H9 (cell line): ENCODE results near the gene NFE2L2. TPM values are rescaled to one million over a fixed set of nuclear protein-coding genes. Genes with fewer than 3 reads are reported as not detected.

Source experiments
- DNase-seq: peaks from one replicate; pipeline ENCODE4 v3.0.0-alpha.2; 2017
- H2AFZ ChIP-seq: one replicate; pipeline ENCODE4 v1.6.1; 2013; ENCODE audit warnings: mild to moderate bottlenecking, low read length, control low read depth, moderate library complexity
- H2AK5ac ChIP-seq: 2 replicates; pipeline ENCODE4 v1.6.1; 2013; ENCODE audit warnings: low read length, control low read depth, mixed read lengths; ENCODE audit not compliant: insufficient read length
- H2BK120ac ChIP-seq: one replicate; pipeline ENCODE4 v1.6.1; 2013; ENCODE audit warnings: low read depth, mild to moderate bottlenecking, low read length, control low read depth, inconsistent platforms; ENCODE audit not compliant: poor library complexity, severe bottlenecking
- H2BK12ac ChIP-seq: 2 replicates; pipeline ENCODE4 v1.6.1; 2013; ENCODE audit warnings: low read length, control low read depth, mixed read lengths, low read depth; ENCODE audit not compliant: insufficient read length
- H2BK15ac ChIP-seq: 2 replicates; pipeline ENCODE4 v1.6.1; 2013; ENCODE audit warnings: low read depth, low read length, control low read depth
- H2BK20ac ChIP-seq: one replicate; pipeline ENCODE4 v1.6.1; 2013; ENCODE audit warnings: low read depth, mild to moderate bottlenecking, low read length, control low read depth, inconsistent platforms; ENCODE audit not compliant: poor library complexity, severe bottlenecking
- H2BK5ac ChIP-seq: 2 replicates; pipeline ENCODE4 v1.6.1; 2013; ENCODE audit warnings: low read length, control low read depth, mixed read lengths; ENCODE audit not compliant: insufficient read length
- H3K14ac ChIP-seq: 2 replicates; pipeline ENCODE4 v1.6.1; 2013; ENCODE audit warnings: low read length, control low read depth; ENCODE audit not compliant: insufficient read depth
- H3K18ac ChIP-seq: 2 replicates; pipeline ENCODE4 v1.6.1; 2013; ENCODE audit warnings: low read depth, mild to moderate bottlenecking, mixed read lengths, low read length, control low read depth; ENCODE audit not compliant: insufficient read length
- H3K23ac ChIP-seq: 2 replicates; pipeline ENCODE4 v1.6.1; 2013; ENCODE audit warnings: low read length, control low read depth, mixed read lengths, low read depth; ENCODE audit not compliant: insufficient read length
- H3K23me2 ChIP-seq: 2 replicates; pipeline ENCODE4 v1.6.1; 2013; ENCODE audit warnings: low read depth, mild to moderate bottlenecking, mixed read lengths, low read length, control low read depth; ENCODE audit not compliant: insufficient read length, poor library complexity, severe bottlenecking
- H3K27ac ChIP-seq: 2 replicates; pipeline ENCODE4 v1.5.1; 2013; ENCODE audit warnings: low read length, control low read depth, mixed read lengths, low read depth; ENCODE audit not compliant: insufficient read length
- H3K27me3 ChIP-seq: 2 replicates; pipeline ENCODE4 v1.6.1; 2013; ENCODE audit warnings: low read length, control low read depth, inconsistent platforms; ENCODE audit not compliant: insufficient read depth
- H3K4ac ChIP-seq: 2 replicates; pipeline ENCODE4 v1.6.1; 2013; ENCODE audit warnings: low read depth, mild to moderate bottlenecking, control low read depth, inconsistent platforms, low read length, moderate library complexity
- H3K4me1 ChIP-seq: 2 replicates; pipeline ENCODE4 v1.6.1; 2013; ENCODE audit warnings: low read length, control low read depth, inconsistent platforms; ENCODE audit not compliant: insufficient read depth
- H3K4me2 ChIP-seq: 2 replicates; pipeline ENCODE4 v1.6.1; 2013; ENCODE audit warnings: low read length, control low read depth, mixed read lengths; ENCODE audit not compliant: insufficient read length, insufficient read depth
- H3K56ac ChIP-seq: 2 replicates; pipeline ENCODE4 v1.6.1; 2013; ENCODE audit warnings: low read depth, mild to moderate bottlenecking, mixed read lengths, low read length, control low read depth; ENCODE audit not compliant: insufficient read length
- H3K79me1 ChIP-seq: 2 replicates; pipeline ENCODE4 v1.6.1; 2013; ENCODE audit warnings: low read depth, mild to moderate bottlenecking, moderate library complexity, low read length, control low read depth, inconsistent platforms; ENCODE audit not compliant: insufficient read depth, poor library complexity, severe bottlenecking
- H3K79me2 ChIP-seq: 2 replicates; pipeline ENCODE4 v1.6.1; 2013; ENCODE audit warnings: low read length, control low read depth, inconsistent platforms; ENCODE audit not compliant: insufficient read depth
- H3K9ac ChIP-seq: 2 replicates; pipeline ENCODE4 v1.6.1; 2013; ENCODE audit warnings: low read length, control low read depth, mixed read lengths; ENCODE audit not compliant: insufficient read length; ENCODE audit errors: extremely low read depth
- H3K9me3 ChIP-seq: one replicate; pipeline ENCODE4 v1.6.1; 2013; ENCODE audit warnings: low read depth, low read length, inconsistent platforms; ENCODE audit not compliant: control insufficient read depth
- H3T11ph ChIP-seq: one replicate; pipeline ENCODE4 v1.6.1; 2013; ENCODE audit warnings: mild to moderate bottlenecking, low read length, control low read depth, inconsistent platforms
- H4K20me1 ChIP-seq: one replicate; pipeline ENCODE4 v1.6.1; 2013; ENCODE audit not compliant: control insufficient read depth, insufficient read length, insufficient read depth
- H4K5ac ChIP-seq: 2 replicates; pipeline ENCODE4 v1.6.1; 2013; ENCODE audit warnings: low read depth, mild to moderate bottlenecking, mixed read lengths, low read length, control low read depth; ENCODE audit not compliant: insufficient read length
- H4K8ac ChIP-seq: replicated peaks from 2 replicates; pipeline ENCODE4 v1.6.1; 2013; ENCODE audit warnings: low read length, control low read depth, mixed read lengths, low read depth; ENCODE audit not compliant: insufficient read length
- H4K91ac ChIP-seq: 2 replicates; pipeline ENCODE4 v1.6.1; 2013; ENCODE audit warnings: low read depth, mild to moderate bottlenecking, moderate library complexity, mixed read lengths, low read length, control low read depth; ENCODE audit not compliant: insufficient read length
- H3K27ac Mint-ChIP-seq, 3 experiments: 2 replicates in 2 of 3; 3 replicates in 1 of 3; pipeline ENCODE4 v1.8.0; 2020 to 2021; ENCODE audit warnings: mixed read lengths in 3 of 3, mild to moderate bottlenecking in 1 of 3, moderate library complexity in 1 of 3
- H3K27me3 Mint-ChIP-seq: 2 replicates; pipeline ENCODE4 v1.8.0; 2021; ENCODE audit warnings: low read depth, mild to moderate bottlenecking, moderate library complexity, mixed read lengths
- H3K36me3 Mint-ChIP-seq, 3 experiments: 2 replicates in 2 of 3; 3 replicates in 1 of 3; pipeline ENCODE4 v1.8.0; 2020 to 2021; ENCODE audit warnings: low read depth in 3 of 3, mixed read lengths in 3 of 3; ENCODE audit not compliant: insufficient read depth in 1 of 3
- H3K4me1 Mint-ChIP-seq, 2 experiments: 2 replicates each; pipeline ENCODE4 v1.8.0; 2020; ENCODE audit warnings: mixed read lengths in 2 of 2
- H3K4me3 Mint-ChIP-seq, 2 experiments: 2 replicates in 1 of 2; 3 replicates in 1 of 2; pipeline ENCODE4 v1.8.0; 2020 to 2021; ENCODE audit warnings: mild to moderate bottlenecking in 2 of 2, mixed read lengths in 2 of 2, moderate library complexity in 1 of 2
- H3K9me3 Mint-ChIP-seq, 2 experiments: 2 replicates in 1 of 2; 3 replicates in 1 of 2; pipeline ENCODE4 v1.8.0; 2020; ENCODE audit warnings: mild to moderate bottlenecking in 2 of 2, mixed read lengths in 2 of 2, moderate library complexity in 1 of 2
- CTCF ChIP-seq: fragments of 200-600 bp; sonication (generic); conservative IDR thresholded peaks from 3 replicates; pipeline ENCODE4 v1.8.0; 2021; ENCODE audit warnings: antibody characterized with exemption, mild to moderate bottlenecking
- WGBS: extraction: QIAGEN DNeasy Blood & Tissue Kit; methylation state at CpG from one replicate; pipeline ENCODE4 v1.1.7; 2013; ENCODE audit warnings: missing lambda C conversion rate, low lambda C conversion rate, mixed read lengths; ENCODE audit not compliant: insufficient read length; ENCODE audit errors: extremely low coverage; 5-methylcytosine and 5-hydroxymethylcytosine counted together
- total RNA-seq: library from RNA; stranded (reverse); gene quantifications from 2 replicates; pipeline ENCODE4 v1.2.1, GENCODE V29; 2021

The NFE2L2 gene
- total RNA-seq, 1 experiment from 2014 or later: 42.5 TPM

DNA sequence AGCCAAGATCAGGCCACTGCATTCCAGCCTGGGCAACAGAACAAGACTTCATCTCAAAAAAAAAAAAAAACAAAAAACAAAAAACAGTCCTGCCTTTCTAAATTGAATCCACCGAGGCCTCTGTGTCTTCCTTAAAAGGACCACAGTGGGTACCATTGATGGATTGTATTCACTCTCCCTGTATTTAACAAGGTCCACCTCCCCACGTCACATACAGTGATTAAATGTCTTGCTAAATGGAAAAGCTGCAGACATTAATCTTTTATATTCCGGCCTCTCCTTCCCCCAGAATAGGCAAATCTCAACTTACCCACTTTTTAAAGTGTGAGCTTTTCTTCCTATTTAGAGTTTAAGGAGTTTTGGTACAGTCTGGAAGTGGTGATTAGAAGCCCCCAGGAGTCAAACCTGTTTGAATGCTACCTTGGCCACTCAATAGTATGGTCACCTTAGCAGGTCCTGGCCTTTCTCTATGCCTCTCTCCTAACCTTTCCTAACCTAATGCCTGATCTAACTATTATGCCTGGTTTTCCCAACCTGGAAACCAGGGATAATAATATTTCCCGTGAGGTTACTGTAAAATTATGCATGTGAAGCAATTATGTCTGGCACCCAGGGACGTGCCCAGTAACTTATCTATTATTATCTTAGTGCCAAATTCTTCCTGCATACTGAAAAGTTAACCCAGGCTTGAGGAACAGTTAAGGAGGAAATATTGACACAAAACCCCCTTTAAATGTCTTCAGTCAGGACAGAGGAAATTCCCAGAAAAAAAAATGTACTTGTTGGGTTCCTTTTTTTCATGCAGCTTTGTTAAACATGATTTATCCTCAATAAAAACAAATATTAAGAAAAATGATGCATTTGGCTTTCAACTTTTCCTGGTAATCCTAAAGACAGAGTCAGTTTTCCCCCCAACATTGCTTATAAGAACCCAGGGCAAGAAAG is 3.1 kb downstream of the NFE2L2 start:
- no peak overlapping the region for H2BK5ac ChIP-seq
- H3K4ac ChIP-seq: no peak overlapping the region
- H4K91ac ChIP-seq: no peak overlapping the region
- H3K27me3 ChIP-seq: no peaks in the 10 kb centered on the region
- no CpG with 5 or more reads among the region's 5 CpGs for WGBS
- no peak overlapping the region for H4K5ac ChIP-seq
- H2AK5ac ChIP-seq: no peak overlapping the region
- H2BK15ac ChIP-seq: no peak overlapping the region
- no peak overlapping the region for H2BK120ac ChIP-seq
- H3K27ac ChIP-seq: no peak overlapping the region
- no peaks in the 10 kb centered on the region for H3K23me2 ChIP-seq
- H3K18ac ChIP-seq: no peak overlapping the region
- no peak overlapping the region for H4K8ac ChIP-seq
- H3T11ph ChIP-seq: no peak overlapping the region
- no peak overlapping the region for H3K9ac ChIP-seq
- H2AFZ ChIP-seq: no peak overlapping the region
- no peak overlapping the region for H2BK20ac ChIP-seq
- H2BK12ac ChIP-seq: no peak overlapping the region
- no peak for DNase-seq
- H3K56ac ChIP-seq: no peak overlapping the region
- Mint-ChIP-seq H3K36me3 (peaks cover 16 to 24% (median 21%) of the 10 kb centered on the region in 3 experiments), H3K4me1 (peaks cover 40 to 41% of the 10 kb centered on the region in 2 experiments), H3K4me3 (peak overlapping the region; percentile 76 to 90; a peak in 3 of 5 replicates), H3K9me3 (peaks cover 19 to 22% of the 10 kb centered on the region in 2 experiments), H3K27me3 (no peaks in the 10 kb centered on the region), H3K27ac (0 out of 7 replicates have a peak overlapping the region, but pooled peaks of 1 of the 3 experiments have one; percentile 68)
- no peak overlapping the region for H3K23ac ChIP-seq
- H3K4me2 ChIP-seq: no peak overlapping the region
- H3K14ac ChIP-seq: no peak overlapping the region
- H3K4me1 ChIP-seq: no peaks in the 10 kb centered on the region
- H3K79me2 ChIP-seq: peaks cover 40% of the 10 kb centered on the region; the same call in 1 of the 2 replicates
- H3K79me1 ChIP-seq: no peaks in the 10 kb centered on the region
- no peaks in the 10 kb centered on the region for H4K20me1 ChIP-seq
- no peak for TF ChIP-seq CTCF
- peaks cover 5% of the 10 kb centered on the region for H3K9me3 ChIP-seq
